Tibial nerve (tissue), 4 donors: Measurements from ENCODE around the gene SLC5A10.

Experiments used
- EP300 ChIP-seq, 2 donors: sonication (generic); formaldehyde crosslinking; IDR thresholded peaks; one replicate each; pipeline ENCODE4 v1.6.1; 2017; ENCODE audit warnings: antibody characterized with exemption in 2 of 2, mild to moderate bottlenecking in 1 of 2
- POLR2A ChIP-seq, 2 donors: fragments of 450-650 bp; IDR thresholded peaks; one replicate each; pipeline ENCODE4 v1.6.1; 2017; ENCODE audit warnings: antibody characterized with exemption in 2 of 2, mild to moderate bottlenecking in 2 of 2, moderate library complexity in 2 of 2
- TF ChIP-seq, protein P1 (sequence below), 5 experiments: fragments of 200-600 bp in 3 of 5; fragments of 450-650 bp in 2 of 5; sonication (generic) in 3 of 5; IDR thresholded peaks; one replicate each; pipeline ENCODE4 v1.5.1; 2016 to 2019; ENCODE audit warnings: antibody characterized with exemption in 5 of 5, mild to moderate bottlenecking in 3 of 5, moderate library complexity in 2 of 5

DNA sequence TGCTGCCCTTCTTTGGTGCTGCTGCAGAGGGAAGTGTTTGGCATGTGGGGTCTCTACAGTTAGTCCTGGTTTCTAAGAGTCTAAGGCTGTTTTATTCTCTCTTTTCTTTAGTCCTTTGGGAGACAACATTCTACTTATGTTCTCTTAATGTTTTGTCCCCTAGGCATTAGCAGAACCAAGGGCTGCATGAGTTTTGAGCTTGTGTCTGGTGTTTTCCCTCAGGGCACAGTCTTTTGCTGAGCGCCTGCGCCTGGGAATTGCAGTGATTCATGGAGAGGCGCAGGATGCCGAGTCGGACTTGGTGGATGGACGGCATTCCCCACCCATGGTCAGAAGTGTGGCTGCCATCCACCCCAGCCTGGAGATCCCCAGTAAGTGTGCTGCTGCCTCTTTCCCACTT lies 41.1 kb upstream of the SLC5A10 start:
- TF ChIP-seq EP300 (IDR thresholded peaks at IDR 0.05) (no peak), POLR2A (IDR thresholded peaks at IDR 0.05) (no peak)
- TF ChIP-seq, protein P1, sequence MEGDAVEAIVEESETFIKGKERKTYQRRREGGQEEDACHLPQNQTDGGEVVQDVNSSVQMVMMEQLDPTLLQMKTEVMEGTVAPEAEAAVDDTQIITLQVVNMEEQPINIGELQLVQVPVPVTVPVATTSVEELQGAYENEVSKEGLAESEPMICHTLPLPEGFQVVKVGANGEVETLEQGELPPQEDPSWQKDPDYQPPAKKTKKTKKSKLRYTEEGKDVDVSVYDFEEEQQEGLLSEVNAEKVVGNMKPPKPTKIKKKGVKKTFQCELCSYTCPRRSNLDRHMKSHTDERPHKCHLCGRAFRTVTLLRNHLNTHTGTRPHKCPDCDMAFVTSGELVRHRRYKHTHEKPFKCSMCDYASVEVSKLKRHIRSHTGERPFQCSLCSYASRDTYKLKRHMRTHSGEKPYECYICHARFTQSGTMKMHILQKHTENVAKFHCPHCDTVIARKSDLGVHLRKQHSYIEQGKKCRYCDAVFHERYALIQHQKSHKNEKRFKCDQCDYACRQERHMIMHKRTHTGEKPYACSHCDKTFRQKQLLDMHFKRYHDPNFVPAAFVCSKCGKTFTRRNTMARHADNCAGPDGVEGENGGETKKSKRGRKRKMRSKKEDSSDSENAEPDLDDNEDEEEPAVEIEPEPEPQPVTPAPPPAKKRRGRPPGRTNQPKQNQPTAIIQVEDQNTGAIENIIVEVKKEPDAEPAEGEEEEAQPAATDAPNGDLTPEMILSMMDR (IDR thresholded peaks at IDR 0.05): no peak
